Smooth muscle cell (in vitro differentiated cells): ENCODE measurements around the gene DES. TPM values are rescaled to one million over a fixed set of nuclear protein-coding genes. Genes with fewer than 3 reads are reported as not detected.
"Not testable (repeated sequence)": the region's sequence is repeated elsewhere in the genome, so short reads cannot be mapped to it uniquely, and the experiment has no call there.

Experiments used
- DNase-seq: peaks from one replicate; lab custom pipeline; 2025; ENCODE audit not compliant: unreplicated experiment; lab: John Stamatoyannopoulos, UW
- H2AFZ ChIP-seq: fragments of 200-600 bp; sonication (generic); 2 replicates; pipeline ENCODE4 v1.6.0; 2016; ENCODE audit warnings: antibody characterized with exemption, low read depth, mild to moderate bottlenecking
- H3F3A ChIP-seq: fragments of 200-600 bp; sonication (generic); 2 replicates; pipeline ENCODE4 v1.6.0; 2017; ENCODE audit warnings: antibody characterized with exemption, low read depth
- H3K27ac ChIP-seq: fragments of 200-600 bp; sonication (generic); 2 replicates; pipeline ENCODE4 v1.5.1; 2016; ENCODE audit warnings: low read depth, mild to moderate bottlenecking
- H3K27me3 ChIP-seq: fragments of 200-600 bp; sonication (generic); 2 replicates; pipeline ENCODE4 v1.6.1; 2016; ENCODE audit warnings: low read depth, mild to moderate bottlenecking
- H3K36me3 ChIP-seq: fragments of 200-600 bp; sonication (generic); 2 replicates; pipeline ENCODE4 v1.5.1; 2016; ENCODE audit warnings: low read depth
- H3K4me1 ChIP-seq: fragments of 200-600 bp; sonication (generic); 2 replicates; pipeline ENCODE4 v1.5.1; 2016; ENCODE audit warnings: low read depth
- H3K4me2 ChIP-seq: fragments of 200-600 bp; sonication (generic); 2 replicates; pipeline ENCODE4 v1.6.0; 2016; ENCODE audit warnings: mild to moderate bottlenecking
- H3K4me3 ChIP-seq: fragments of 200-600 bp; sonication (generic); 2 replicates; pipeline ENCODE4 v1.5.1; 2016; ENCODE audit warnings: mild to moderate bottlenecking
- H3K79me2 ChIP-seq: fragments of 200-600 bp; sonication (generic); 2 replicates; pipeline ENCODE4 v1.6.0; 2016; ENCODE audit warnings: low read depth, mild to moderate bottlenecking
- H3K9ac ChIP-seq: fragments of 200-600 bp; sonication (generic); 2 replicates; pipeline ENCODE4 v1.6.0; 2016; ENCODE audit warnings: low read depth
- H3K9me3 ChIP-seq: fragments of 200-600 bp; sonication (generic); replicated peaks from 2 replicates; pipeline ENCODE4 v1.5.1; 2016; ENCODE audit warnings: low read depth
- H4K20me1 ChIP-seq: fragments of 200-600 bp; sonication (generic); 2 replicates; pipeline ENCODE4 v1.6.0; 2016; ENCODE audit warnings: low read depth
- CTCF ChIP-seq: fragments of 200-600 bp; sonication (generic); IDR thresholded peaks from 2 replicates; pipeline ENCODE4 v1.5.1; 2017; ENCODE audit warnings: borderline replicate concordance, mild to moderate bottlenecking, antibody characterized with exemption; ENCODE audit not compliant: insufficient read depth, poor library complexity, severe bottlenecking
- WGBS: methylation state at CpG from one replicate; pipeline ENCODE4 v1.1.7; 2016; ENCODE audit warnings: low lambda C conversion rate; 5-methylcytosine and 5-hydroxymethylcytosine counted together
- polyA plus RNA-seq: library from polyadenylated mRNA; unstranded; fragments of >200 nt; fragmentation: Nextera tagmentation; extraction: Ambion mirVana; gene quantifications from 2 replicates; pipeline ENCODE4 v1.2.1, GENCODE V29; 2016
- total RNA-seq: library from RNA; depleted of rRNA; stranded (reverse); fragments of >200 nt; gene quantifications from 2 replicates; pipeline ENCODE4 v1.2.3, GENCODE V29; 2014

Gene DES
- total and polyA plus RNA-seq, 2 experiments from 2014 or later: 103 to 109 TPM

GRCh38 chr2:219388907-219389156 is 29.3 kb upstream of the DES start:
- no peaks in the 10 kb centered on the region for H4K20me1 ChIP-seq
- no peak for DNase-seq
- H3K36me3 ChIP-seq: no peaks in the 10 kb centered on the region
- H3K9me3 ChIP-seq: no peaks in the 10 kb centered on the region
- no peak overlapping the region for H3K9ac ChIP-seq
- no peaks in the 10 kb centered on the region for H3K79me2 ChIP-seq
- H3K4me2 ChIP-seq: peak overlapping the region; percentile 75
- 67% methylated on average over 6 of the region's 6 CpGs for WGBS
- no peak for TF ChIP-seq CTCF
- peak overlapping the region; percentile 91 for H2AFZ ChIP-seq
- H3F3A ChIP-seq: no peaks in the 10 kb centered on the region
- no peaks in the 10 kb centered on the region for H3K27me3 ChIP-seq
- peak overlapping the region; percentile 36 for H3K4me3 ChIP-seq
- peaks cover 4% of the 10 kb centered on the region for H3K4me1 ChIP-seq
- no peak overlapping the region for H3K27ac ChIP-seq

GRCh38 chr2:219392754-219393153 is 25.4 kb upstream of the DES start:
- H3K4me3 ChIP-seq: no peak overlapping the region
- no peak for DNase-seq
- no peak overlapping the region for H3K9ac ChIP-seq
- H3K27me3 ChIP-seq: no peaks in the 10 kb centered on the region
- WGBS: 95% methylated on average over 9 of the region's 9 CpGs
- no peak overlapping the region for H2AFZ ChIP-seq
- H3K27ac ChIP-seq: no peak overlapping the region
- H3K4me1 ChIP-seq: no peaks in the 10 kb centered on the region
- no peaks in the 10 kb centered on the region for H3K36me3 ChIP-seq
- TF ChIP-seq CTCF: no peak
- no peaks in the 10 kb centered on the region for H3F3A ChIP-seq
- no peaks in the 10 kb centered on the region for H3K9me3 ChIP-seq
- H3K4me2 ChIP-seq: no peak overlapping the region
- no peaks in the 10 kb centered on the region for H4K20me1 ChIP-seq
- H3K79me2 ChIP-seq: no peaks in the 10 kb centered on the region

GRCh38 chr2:219395056-219395455 is 23.1 kb upstream of the DES start:
- H4K20me1 ChIP-seq, H3K36me3 ChIP-seq, H3K4me2 ChIP-seq, H3K27ac ChIP-seq, H3K27me3 ChIP-seq, H3K9ac ChIP-seq, H3K4me1 ChIP-seq, H3K79me2 ChIP-seq, H3K9me3 ChIP-seq, H2AFZ ChIP-seq, DNase-seq, H3K4me3 ChIP-seq: not testable (repeated sequence)
- 96% methylated on average over 9 of the region's 9 CpGs for WGBS
- H3F3A ChIP-seq: peaks cover 15% of the 10 kb centered on the region

GRCh38 chr2:219395609-219396008 is 22.6 kb upstream of the DES start:
- Histone ChIP-seq H3K4me2 (no peak overlapping the region), H3K27me3 (no peaks in the 10 kb centered on the region), H2AFZ (no peak overlapping the region), H3K9ac (no peak overlapping the region), H3K36me3 (no peaks in the 10 kb centered on the region), H3K4me1 (no peaks in the 10 kb centered on the region), H3K79me2 (no peaks in the 10 kb centered on the region), H4K20me1 (no peaks in the 10 kb centered on the region), H3K27ac (no peak overlapping the region), H3K4me3 (no peak overlapping the region), H3K9me3 (no peaks in the 10 kb centered on the region), H3F3A (peaks cover 19% of the 10 kb centered on the region)
- TF ChIP-seq CTCF: no peak
- no peak for DNase-seq
- 98% methylated on average over 3 of the region's 3 CpGs for WGBS
